GM21576 (cell line): ENCODE measurements around the gene REEP6.

Source experiments
- ATAC-seq: cut with Tn5 transposase; IDR thresholded peaks from one replicate; pipeline ENCODE4 v1.9.1; 2021; ENCODE audit warnings: mild to moderate bottlenecking, moderate library complexity; ENCODE audit not compliant: unreplicated experiment

Gene REEP6

GRCh38 chr19:1540365-1540925 lies 49.5 kb downstream of the REEP6 start:
- no peak for ATAC-seq
